Peyer's patch (tissue), 4 donors: Measurements from ENCODE around the gene CACNA2D3.

Experiments used
- CTCF ChIP-seq, 6 experiments: fragments of 450-650 bp in 4 of 6; fragments of 200-600 bp in 2 of 6; sonication (generic) in 1 of 6; IDR thresholded peaks; one replicate each; pipeline ENCODE4 v1.5.1; 2017 to 2019; ENCODE audit warnings: antibody characterized with exemption in 6 of 6, mild to moderate bottlenecking in 3 of 6, moderate library complexity in 1 of 6
- POLR2A ChIP-seq, 2 donors: fragments of 450-650 bp; IDR thresholded peaks; one replicate each; pipeline ENCODE4 v1.5.1; 2017; ENCODE audit warnings: antibody characterized with exemption in 2 of 2, mild to moderate bottlenecking in 2 of 2, moderate library complexity in 2 of 2

GRCh38 chr3:54228806-54229205 is 106.5 kb downstream of the CACNA2D3 start:
- TF ChIP-seq POLR2A (IDR thresholded peaks at IDR 0.05) (no peak), CTCF (IDR thresholded peaks at IDR 0.05) (no peak)
